HepG2 (cell line): ENCODE measurements around the gene ZFTA. TPM values are rescaled to one million over a fixed set of nuclear protein-coding genes. Genes with fewer than 3 reads are reported as not detected.
A peak's percentile ranks its signal among the peaks of the same experiment; 100 is the strongest.

Experiments
- BCL6 ChIP-seq: IDR thresholded peaks from 2 replicates; pipeline ENCODE4 v1.6.1; 2016; ENCODE audit warnings: missing genetic modification reagents, missing compliant biosample characterization
- DNMT3B ChIP-seq: conservative IDR thresholded peaks from 2 replicates; pipeline ENCODE4 v1.6.1; 2016; ENCODE audit warnings: missing biosample characterization, control low read depth
- ELF3 ChIP-seq: IDR thresholded peaks from 2 replicates; pipeline ENCODE4 v1.6.1; 2016; ENCODE audit warnings: missing genetic modification reagents, missing compliant biosample characterization
- EP300 ChIP-seq, 3 experiments: sonication (generic) in 1 of 3; formaldehyde crosslinking in 1 of 3; IDR thresholded peaks; 2 replicates each; pipeline versions ENCODE4 v1.5.1 to v1.6.1; 2011 to 2020; ENCODE audit warnings: low read depth in 2 of 3, low read length in 2 of 3, borderline replicate concordance in 1 of 3, improper control_type of control experiment in 1 of 3, mild to moderate bottlenecking in 1 of 3, missing genetic modification reagents in 1 of 3, moderate library complexity in 1 of 3
- HOXA5 ChIP-seq: sonication (generic); formaldehyde crosslinking; IDR thresholded peaks from 2 replicates; pipeline ENCODE4 v1.4.0; 2020; ENCODE audit warnings: missing genetic modification reagents
- MEIS2 ChIP-seq: sonication (generic); formaldehyde crosslinking; IDR thresholded peaks from 2 replicates; pipeline ENCODE4 v1.9.0; 2021; ENCODE audit warnings: mild to moderate bottlenecking, missing genetic modification reagents
- MTF1 ChIP-seq: sonication (generic); formaldehyde crosslinking; IDR thresholded peaks from 2 replicates; pipeline ENCODE4 v1.5.0; 2020; ENCODE audit warnings: missing genetic modification reagents
- PRDM10 ChIP-seq: sonication (generic); formaldehyde crosslinking; IDR thresholded peaks from 2 replicates; pipeline ENCODE4 v1.4.0; 2020; ENCODE audit warnings: low read depth, missing genetic modification reagents
- ZNF143 ChIP-seq: sonication (generic); formaldehyde crosslinking; IDR thresholded peaks from 2 replicates; pipeline ENCODE4 v1.4.0; 2020; ENCODE audit warnings: missing genetic modification reagents
- ZNF337 ChIP-seq: sonication (generic); formaldehyde crosslinking; IDR thresholded peaks from 2 replicates; pipeline ENCODE4 v1.5.1; 2020; ENCODE audit warnings: missing genetic modification reagents, low read depth, mild to moderate bottlenecking, borderline replicate concordance
- ZNF598 ChIP-seq: sonication (generic); formaldehyde crosslinking; IDR thresholded peaks from 2 replicates; pipeline ENCODE4 v1.5.1; 2020; ENCODE audit warnings: mild to moderate bottlenecking, missing genetic modification reagents, borderline replicate concordance
- polyA plus RNA-seq, 8 experiments: library from polyadenylated mRNA; depleted of rRNA in 3 of 8; stranded (reverse) in 7 of 8; unstranded in 1 of 8; fragments of >200 nt; fragmentation: Illumina TruSeq in 4 of 8; extraction: Trizol in 4 of 8; gene quantifications; 2 replicates each; pipeline versions ENCODE4 v1.2.1 to v1.2.3, GENCODE V29; 2011 to 2016; ENCODE audit warnings: low read depth in 4 of 8, missing spikeins in 1 of 8, mixed read lengths in 1 of 8; ENCODE audit not compliant: insufficient read depth in 1 of 8
- total RNA-seq, 5 experiments: library from RNA; depleted of rRNA; stranded (reverse); fragments of >200 nt; fragmentation: Illumina TruSeq; extraction: Trizol; gene quantifications; 2 replicates each; pipeline ENCODE4 v1.2.3, GENCODE V29; 2016; ENCODE audit warnings: low read depth in 1 of 5

Gene ZFTA
- total and polyA plus RNA-seq, 2 of the 13 experiments (the other 11 are each of a cell fraction or from before 2014, with no cell fraction given), result 3.9 to 10.4 TPM

- TF ChIP-seq EP300 (IDR thresholded peaks at IDR 0.05; ENCODE audit: low read depth in 2 of 2, low read length in 2 of 2) (no peak), EP300 (CRISPR knock-in tag; IDR thresholded peaks at IDR 0.05; ENCODE audit: borderline replicate concordance) (no peak), PRDM10 (CRISPR knock-in tag) (peak; percentile 72), ELF3 (CRISPR knock-in tag) (no peak), HOXA5 (CRISPR knock-in tag) (peak; percentile 75; the same call in 1 of the 2 replicates), ZNF337 (CRISPR knock-in tag) (no peak), ZNF598 (CRISPR knock-in tag) (0 out of 2 replicates have a peak, but pooled peaks have one; percentile 19), ZNF143 (CRISPR knock-in tag) (0 out of 2 replicates have a peak, but pooled peaks have one; percentile 31), MTF1 (no peak), MEIS2 (CRISPR knock-in tag) (0 out of 2 replicates have a peak, but pooled peaks have one; percentile 32), DNMT3B (CRISPR knock-in tag) (no peak), BCL6 (CRISPR knock-in tag) (no peak)
Measured at GRCh38 chr11:63767565-63768236, 874 bp downstream of the ZFTA start (continued).
